ENCODE data around the gene SLC44A4. TPM values are rescaled to one million over a fixed set of nuclear protein-coding genes. Genes with fewer than 3 reads are reported as not detected.
"Not testable (repeated sequence)": the region's sequence is repeated elsewhere in the genome, so short reads cannot be mapped to it uniquely, and the experiment has no call there.

The SLC44A4 gene
- total RNA-seq, 1 donor from 2014 or later: 2.9 TPM

DNA sequence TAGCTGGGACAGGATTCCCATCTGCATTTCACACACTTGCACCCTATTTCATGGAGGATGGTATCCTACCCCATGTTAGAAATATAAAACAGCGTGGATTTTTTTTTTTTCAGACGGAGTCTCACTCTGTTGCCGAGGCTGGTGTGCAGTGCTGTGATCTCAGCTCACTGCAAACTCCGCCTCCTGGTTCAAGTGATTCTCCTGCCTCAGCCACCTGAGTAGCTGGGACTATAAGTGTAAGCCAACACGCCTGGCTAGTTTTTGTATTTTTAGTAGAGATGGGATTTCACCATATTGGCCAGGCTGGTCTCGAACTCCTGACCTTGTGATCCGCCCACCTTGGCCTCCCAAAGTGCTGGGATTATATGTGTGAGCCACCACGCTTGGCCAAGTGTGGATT is 21.0 kb downstream of the SLC44A4 start:
- ATAC-seq: not testable (repeated sequence)

DNA sequence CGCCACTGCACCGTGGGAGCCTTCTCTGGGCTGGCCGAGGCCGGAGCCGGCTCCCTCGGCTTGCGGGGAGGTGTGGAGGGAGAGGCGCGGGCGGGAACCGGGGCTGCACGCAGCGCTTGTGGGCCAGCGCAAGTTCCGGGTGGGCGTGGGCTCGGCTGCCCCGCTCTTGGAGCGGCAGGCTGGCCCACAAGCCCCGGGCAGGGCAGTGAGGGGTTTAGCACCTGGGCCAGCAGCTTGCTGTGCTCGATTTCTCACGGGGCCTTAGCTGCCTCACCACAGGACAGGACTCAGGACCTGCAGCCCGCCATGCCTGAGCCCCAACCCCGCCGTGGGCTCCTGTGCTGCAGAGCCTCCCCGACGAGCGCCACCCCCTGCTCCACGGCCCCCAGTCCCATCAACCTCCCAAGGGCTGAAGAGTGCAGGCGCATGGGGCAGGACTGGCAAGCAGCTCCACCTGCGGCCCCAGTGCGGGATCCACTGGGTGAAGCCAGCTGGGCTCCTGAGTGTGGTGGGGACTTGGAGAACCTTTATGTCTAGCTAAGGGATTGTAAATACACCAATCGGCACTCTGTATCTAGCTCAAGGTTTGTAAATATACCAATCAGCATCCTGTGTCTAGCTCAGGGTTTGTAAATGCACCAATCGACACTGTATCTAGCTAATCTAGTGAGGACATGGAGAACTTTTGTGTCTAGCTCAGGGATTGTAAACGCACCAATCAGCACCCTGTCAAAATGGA is 26.6 kb downstream of the SLC44A4 start:
- ATAC-seq: peak; percentile 24

DNA sequence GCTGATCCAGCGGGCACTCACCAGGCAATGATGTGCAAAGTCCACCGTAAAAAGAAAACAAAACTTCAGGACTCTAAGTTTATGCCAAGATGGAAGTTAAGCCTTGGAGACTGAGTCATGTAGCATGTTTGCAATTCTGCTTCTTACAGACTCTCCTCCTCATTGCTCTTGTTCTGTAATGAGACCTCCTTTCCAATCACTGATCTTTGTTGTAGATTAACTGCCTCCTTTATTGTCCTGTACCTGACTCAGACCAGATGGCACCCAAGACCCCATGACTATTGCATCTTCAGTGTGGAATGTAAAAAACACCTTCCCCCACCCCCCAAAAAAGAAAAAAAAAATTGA is 27.3 kb downstream of the SLC44A4 start:
- ATAC-seq: no peak

DNA sequence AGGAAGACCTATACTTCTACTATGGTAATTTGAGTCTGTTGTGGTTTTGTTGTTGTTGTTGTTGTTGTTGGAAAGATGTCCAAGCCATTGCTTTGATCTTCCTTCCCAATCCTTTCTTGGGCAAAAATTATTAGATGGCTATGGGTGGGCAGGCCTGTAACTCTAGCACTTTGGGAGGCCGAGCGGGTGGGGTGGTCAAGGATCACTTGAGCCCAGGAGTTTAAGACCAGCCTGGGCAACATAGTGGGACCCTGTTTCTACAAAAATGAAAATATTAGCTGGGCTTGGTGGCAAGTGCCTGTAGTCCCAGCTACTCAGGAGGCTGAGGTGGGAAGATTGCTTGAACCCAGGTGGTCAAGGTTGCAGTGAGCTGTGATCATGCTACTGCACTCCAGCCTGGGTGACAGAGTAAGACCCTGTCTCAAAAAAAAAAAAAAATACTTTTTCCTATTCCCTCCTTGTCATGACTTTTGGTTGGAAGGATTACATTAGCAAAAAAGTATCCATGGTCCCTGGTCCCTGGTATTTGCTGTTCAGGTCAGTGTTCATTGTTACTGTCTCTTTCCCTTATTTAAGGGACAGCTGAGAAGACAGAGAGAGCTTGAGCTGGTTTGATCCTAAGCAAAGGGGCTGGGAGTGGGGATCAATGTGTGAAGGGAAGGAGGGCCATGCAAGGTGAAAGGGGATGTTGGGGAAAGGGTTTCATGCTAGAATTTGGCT is 27.9 kb downstream of the SLC44A4 start:
- ATAC-seq: no peak

DNA sequence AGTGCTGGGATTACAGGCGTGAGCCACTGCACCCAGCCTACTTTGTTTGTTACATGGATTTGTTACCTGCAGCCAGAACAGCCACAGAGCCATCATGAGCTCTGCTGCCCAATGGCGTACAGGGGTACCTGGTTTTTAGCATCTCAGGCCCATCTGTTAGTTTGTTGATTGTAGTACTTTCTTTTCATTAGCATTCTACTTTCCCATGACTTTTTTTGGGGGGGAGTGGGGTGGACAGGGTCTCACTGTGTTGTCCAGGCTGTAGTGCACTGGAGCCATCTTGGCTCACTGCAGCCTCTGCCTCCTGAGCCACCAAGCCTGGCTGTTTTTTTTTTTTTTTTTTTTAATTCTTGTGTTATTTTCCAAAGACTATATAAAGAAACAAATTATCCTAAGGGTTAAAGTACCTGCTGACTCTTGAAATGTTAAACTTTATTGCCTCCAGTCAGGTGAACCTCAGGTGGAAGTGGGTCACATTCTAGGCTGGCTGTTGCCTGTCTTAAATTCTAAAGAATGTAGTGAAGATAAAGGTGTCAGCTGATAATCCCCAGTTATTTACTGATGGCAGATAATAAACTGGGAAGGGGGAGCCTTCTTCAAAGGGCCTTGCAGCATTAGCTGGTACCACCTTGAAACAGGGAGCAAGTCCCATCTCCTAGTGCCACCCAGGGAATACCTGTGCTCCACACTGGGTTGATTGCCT is 31.4 kb downstream of the SLC44A4 start:
- no peak for ATAC-seq

GRCh38 chr6:31844507-31844906 is 34.3 kb downstream of the SLC44A4 start:
- no peak for ATAC-seq

DNA sequence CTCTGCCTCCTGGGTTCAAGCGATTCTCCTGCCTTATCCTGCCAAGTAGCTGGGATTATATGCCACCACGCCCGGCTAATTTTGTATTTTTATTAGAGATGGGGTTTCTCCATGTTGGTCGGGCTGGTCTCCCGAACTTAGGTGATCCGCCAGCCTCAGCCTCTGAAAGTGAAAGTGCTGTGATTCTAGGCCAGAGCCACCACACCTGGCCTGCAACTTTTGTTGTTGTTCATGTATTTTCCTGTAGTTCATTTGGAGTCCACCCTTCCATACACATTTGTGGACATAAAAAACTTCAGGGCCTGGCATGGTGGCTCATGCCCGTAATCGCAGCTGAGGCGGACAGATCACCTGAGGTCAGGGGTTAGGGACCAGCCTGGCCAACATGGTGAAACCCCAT is 36.7 kb downstream of the SLC44A4 start:
- no peak for ATAC-seq

DNA sequence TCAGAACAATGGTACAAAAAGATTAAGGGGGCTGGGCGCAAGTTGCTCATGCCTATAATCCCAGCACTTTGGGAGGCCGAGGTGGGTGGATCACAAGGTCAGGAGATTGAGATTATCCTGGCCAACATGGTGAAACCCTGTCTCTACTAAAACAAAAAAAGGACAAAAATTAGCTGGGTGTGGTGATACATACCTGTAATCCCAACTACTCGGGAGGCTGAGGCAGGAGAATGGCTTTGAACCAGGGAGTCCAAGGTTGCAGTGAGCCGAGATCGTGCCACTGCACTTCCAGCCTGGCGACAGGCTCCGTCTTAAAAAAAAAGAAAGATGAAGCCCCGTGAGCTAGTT is 39.0 kb downstream of the SLC44A4 start:
- not testable (repeated sequence) for ATAC-seq

- no peak for ATAC-seq
Observed at GRCh38 chr6:31838968-31839367, 39.8 kb downstream of the SLC44A4 start.

DNA sequence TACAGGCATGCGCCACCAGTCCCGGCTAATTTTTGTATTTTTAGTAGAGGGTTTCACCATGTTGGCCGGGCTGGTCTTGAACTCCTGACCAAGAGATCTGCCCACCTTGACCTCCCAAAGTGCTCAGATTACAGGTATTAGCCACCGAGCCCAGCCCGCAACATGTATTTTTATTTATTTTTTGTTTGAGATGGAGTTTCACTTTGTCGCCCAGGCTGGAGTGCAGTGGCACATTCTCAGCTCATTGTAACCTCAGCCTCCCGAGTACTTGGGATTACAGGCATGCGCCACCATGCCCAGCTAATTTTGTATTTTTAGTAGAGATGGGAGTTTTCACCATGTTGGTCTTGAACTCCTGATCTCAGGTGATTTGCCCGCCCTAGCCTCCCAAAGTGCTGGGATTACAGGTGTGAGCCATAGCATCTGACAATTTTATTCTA is 40.7 kb downstream of the SLC44A4 start:
- ATAC-seq: not testable (repeated sequence)

DNA sequence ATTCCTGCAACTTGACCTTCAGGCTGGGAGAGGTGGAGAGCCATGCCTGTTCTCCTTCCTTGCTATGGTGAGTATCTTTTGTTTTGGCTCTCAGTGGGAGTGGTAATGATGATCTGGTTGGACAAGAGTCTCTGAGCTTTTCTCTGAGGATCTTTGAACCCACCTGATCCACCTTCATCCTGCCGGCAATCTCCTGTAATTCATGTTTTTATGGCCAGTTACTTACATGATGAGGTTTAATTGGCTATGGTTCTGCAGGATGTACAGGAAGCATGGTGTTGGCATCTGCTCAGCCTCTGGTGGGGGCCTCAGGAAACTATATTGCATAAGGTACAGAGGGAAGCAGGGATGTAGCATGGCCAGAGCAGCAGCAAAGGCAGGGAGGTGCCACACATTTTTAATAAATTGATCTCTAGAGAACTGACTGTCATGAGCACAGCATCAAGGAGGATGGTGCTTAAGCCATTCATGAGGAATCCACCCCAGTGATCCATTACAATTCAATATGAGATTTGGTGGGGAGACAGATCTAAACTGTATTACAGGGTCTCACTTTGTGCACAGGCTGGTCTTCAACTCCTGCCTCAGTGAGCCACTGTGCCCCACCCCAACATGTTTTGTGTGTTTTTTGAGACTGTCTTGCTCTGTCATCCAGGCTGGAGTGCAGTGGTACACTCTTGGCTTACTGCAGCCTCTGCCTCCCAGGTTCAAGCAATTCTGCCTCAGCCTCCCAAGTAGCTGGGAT is 41.3 kb downstream of the SLC44A4 start:
- ATAC-seq: no peak

DNA sequence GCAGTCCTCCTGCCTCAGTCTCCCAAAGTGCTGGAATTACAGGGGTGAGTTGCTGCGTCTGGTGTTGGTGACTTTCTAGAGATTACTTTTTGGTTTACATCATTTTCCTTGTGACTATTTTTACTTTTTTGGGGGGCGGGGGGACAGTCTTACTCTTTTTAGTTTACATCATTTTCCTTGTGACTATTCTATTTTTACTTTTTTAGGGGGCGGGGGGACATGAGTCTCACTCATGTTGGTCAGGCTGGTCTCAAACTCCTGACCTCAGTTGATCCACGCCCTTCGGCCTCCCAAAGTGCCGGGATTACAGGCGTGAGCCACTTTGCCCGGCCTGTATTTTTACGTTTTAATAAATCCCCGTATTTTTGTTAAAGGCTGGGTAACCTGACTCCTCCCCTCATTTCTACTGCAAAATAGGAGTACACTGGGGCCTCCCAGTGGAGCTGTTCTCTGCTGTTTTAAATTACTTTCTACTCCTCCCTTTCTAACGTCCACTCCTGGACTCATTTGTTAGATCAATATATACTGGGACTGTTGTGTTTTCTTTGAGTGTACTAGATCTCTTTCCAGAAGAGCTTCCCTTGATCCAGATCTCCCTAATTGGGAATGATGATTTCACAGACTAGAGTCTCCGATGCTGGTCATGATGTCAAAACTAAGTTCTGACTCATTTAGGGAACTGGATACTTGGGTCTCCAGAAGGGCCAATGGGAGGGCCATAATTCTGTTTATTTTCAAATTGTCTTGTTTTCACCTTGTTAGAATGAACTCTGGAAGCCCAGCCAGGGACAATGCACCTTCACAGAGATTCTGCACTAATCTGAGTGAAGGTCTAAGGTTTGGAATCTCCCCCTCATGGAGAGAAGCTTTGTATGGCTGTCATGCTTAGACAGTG is 42.1 kb downstream of the SLC44A4 start:
- ATAC-seq: no peak

GRCh38 chr6:31836047-31836473 is 42.7 kb downstream of the SLC44A4 start:
- no peak for ATAC-seq

- ATAC-seq: peak; percentile 66
Observed at GRCh38 chr6:31834367-31835250, 44.2 kb downstream of the SLC44A4 start.

DNA sequence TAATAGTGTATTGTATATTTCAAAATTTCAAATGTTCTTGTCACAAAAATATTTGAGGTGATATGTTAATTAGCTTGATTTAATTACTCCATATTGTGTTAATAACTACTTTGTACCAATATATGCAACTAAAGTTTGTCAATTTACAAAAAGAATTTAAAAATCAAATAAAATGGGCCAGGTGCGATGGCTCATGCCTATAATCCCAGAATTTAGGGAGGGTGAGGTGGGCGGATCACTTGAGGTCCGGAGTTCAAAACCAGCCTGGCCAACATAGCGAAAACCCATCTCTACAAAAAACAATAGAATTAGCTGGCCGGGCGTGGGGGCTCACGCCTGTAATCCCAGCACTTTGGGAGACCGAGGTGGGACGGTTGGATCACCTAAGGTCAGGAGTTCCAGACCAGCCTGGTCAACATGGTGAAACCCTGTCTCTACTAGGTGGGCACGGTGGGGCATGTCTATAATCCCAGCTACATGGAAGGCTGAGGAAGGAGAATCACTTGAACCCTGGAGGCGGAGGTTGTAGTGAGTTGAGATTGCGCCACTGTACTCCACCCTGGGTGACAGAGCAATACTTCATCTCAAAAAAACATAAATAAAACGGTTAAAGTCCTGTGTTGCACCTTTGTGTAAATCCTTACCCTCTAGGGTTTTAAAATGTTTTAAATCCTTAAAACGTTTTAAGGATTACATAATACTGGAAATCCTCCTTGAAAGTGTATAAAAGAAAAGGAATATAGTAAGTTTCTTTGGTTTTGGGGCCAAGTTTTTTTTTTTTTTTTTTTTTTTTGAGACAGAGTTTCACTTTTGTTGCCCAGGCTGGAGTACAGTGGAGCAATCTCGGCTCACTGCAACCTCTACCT is 47.2 kb downstream of the SLC44A4 start:
- ATAC-seq: no peak

DNA sequence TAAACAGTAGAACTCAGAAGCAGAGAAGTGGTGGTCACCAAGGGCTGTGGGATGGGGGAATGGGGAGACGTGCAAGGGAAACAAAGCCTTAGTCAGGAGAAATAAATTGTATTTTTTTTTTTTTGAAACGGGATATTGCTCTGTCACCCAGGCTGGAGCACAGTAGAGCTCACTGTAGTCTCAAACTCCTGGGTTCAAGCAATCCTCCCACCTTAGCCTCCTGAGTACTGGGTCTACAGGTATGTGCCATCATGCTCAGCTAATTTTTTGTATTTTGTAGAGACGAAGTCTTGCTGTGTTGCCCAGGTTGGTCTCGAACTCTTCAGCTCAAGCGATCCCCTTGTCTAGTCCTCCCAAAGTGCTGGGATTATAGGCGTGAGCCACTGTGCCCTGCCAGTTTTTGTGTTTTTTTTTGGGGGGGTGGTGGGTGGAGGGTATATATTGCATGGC is 47.9 kb downstream of the SLC44A4 start:
- ATAC-seq: no peak

GRCh38 chr6:31829633-31830283 is 49.0 kb downstream of the SLC44A4 start:
- ATAC-seq: no peak

DNA sequence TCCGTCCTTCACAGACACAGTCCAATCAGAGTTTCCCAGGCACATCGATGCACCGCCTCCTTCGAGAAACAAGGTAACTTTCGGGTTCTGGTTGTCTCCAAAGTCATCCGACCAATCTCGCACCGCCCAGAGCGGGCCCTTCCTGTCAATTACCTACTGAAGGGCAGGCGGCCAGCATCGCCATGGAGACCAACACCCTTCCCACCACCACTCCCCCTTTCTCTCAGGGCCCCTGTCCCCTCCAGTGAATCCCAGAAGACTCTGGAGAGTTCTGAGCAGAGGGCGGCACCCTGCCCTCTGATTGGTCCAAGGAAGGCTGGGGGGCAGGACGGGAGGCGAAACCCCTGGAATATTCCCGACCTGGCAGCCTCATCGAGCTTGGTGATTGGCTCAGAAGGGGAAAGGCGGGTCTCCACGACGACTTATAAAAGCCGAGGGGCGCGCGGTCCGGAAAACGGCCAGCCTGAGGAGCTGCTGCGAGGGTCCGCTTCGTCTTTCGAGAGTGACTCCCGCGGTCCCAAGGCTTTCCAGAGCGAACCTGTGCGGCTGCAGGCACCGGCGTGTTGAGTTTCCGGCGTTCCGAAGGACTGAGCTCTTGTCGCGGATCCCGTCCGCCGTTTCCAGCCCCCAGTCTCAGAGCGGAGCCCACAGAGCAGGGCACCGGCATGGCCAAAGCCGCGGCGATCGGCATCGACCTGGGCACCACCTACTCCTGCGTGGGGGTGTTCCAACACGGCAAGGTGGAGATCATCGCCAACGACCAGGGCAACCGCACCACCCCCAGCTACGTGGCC is 51.3 kb downstream of the SLC44A4 start, which contains the start of gene HSPA1B:
Gene HSPA1B, plus strand, starts transcription at position 453 of the 794 bp plus-strand sequence. Its CDS starts 213 bp downstream, at position 666.
- peak; percentile 93 for ATAC-seq
